PC-3 (cell line): Measurements from ENCODE around the gene CCDC91. TPM values are rescaled to one million over a fixed set of nuclear protein-coding genes. Genes with fewer than 3 reads are reported as not detected.

ENCODE experiments used
- ATAC-seq: fragments of 200-7000 bp; cut with Tn5 transposase; 2 replicates; pipeline ENCODE4 v1.9.1; 2020; ENCODE audit warnings: mild to moderate bottlenecking, moderate library complexity
- BruUV-seq: library from RNA; stranded (reverse); fragments of 400-500 nt; replicated peaks from 2 replicates; lab custom pipeline; 2021; lab: Mats Ljungman, UMichigan
- CTCF ChIA-PET: fragments of 300-600 bp; sonication (Branson Sonifier 250); formaldehyde crosslinking; loops from one replicate; lab custom pipeline; 2022; ENCODE audit warnings: antibody characterized with exemption; lab: Charles Lee
- POLR2A ChIA-PET: fragments of 300-600 bp; sonication (Branson Sonifier 250); formaldehyde crosslinking; loops from one replicate; lab custom pipeline; 2022; ENCODE audit warnings: antibody characterized with exemption; ENCODE audit not compliant: unreplicated experiment; lab: Charles Lee
- DNase-seq: peaks from one replicate; pipeline ENCODE4 v3.0.0-alpha.2; 2015
- H2AFZ ChIP-seq: fragments of 300-600 bp; sonication (generic); 2 replicates; pipeline ENCODE4 v1.6.0; 2016; ENCODE audit warnings: antibody characterized with exemption, low read length
- H3F3A ChIP-seq: fragments of 300-600 bp; sonication (generic); one replicate; pipeline ENCODE4 v1.6.0; 2017; ENCODE audit warnings: antibody characterized with exemption, low read length, control low read depth, mild to moderate bottlenecking; ENCODE audit not compliant: unreplicated experiment
- H3K27ac ChIP-seq: fragments of 300-600 bp; sonication (generic); 2 replicates; pipeline ENCODE4 v1.5.1; 2016; ENCODE audit warnings: mild to moderate bottlenecking, low read length
- H3K27me3 ChIP-seq: fragments of 300-600 bp; sonication (generic); 2 replicates; pipeline ENCODE4 v1.6.1; 2016; ENCODE audit warnings: low read length, mixed read lengths
- H3K36me3 ChIP-seq: fragments of 300-600 bp; sonication (generic); 2 replicates; pipeline ENCODE4 v1.6.1; 2016; ENCODE audit warnings: low read depth, mixed run types, low read length, mixed read lengths
- H3K4me1 ChIP-seq: fragments of 300-600 bp; sonication (generic); 2 replicates; pipeline ENCODE4 v1.5.1; 2016; ENCODE audit warnings: low read length; ENCODE audit not compliant: insufficient read depth
- H3K4me2 ChIP-seq: fragments of 300-600 bp; sonication (generic); 2 replicates; pipeline ENCODE4 v1.6.0; 2016; ENCODE audit warnings: low read length
- H3K4me3 ChIP-seq: fragments of 300-600 bp; sonication (generic); 2 replicates; pipeline ENCODE4 v1.5.1; 2016; ENCODE audit warnings: mild to moderate bottlenecking, low read length, mixed read lengths
- H3K79me2 ChIP-seq: fragments of 300-600 bp; sonication (generic); 2 replicates; pipeline ENCODE4 v1.6.1; 2017; ENCODE audit warnings: low read length, mixed read lengths
- H3K9ac ChIP-seq: fragments of 300-600 bp; sonication (generic); 2 replicates; pipeline ENCODE4 v1.6.0; 2016; ENCODE audit warnings: mild to moderate bottlenecking, low read length
- H3K9me2 ChIP-seq: fragments of 300-600 bp; sonication (generic); replicated peaks from 2 replicates; pipeline ENCODE4 v1.6.1; 2016; ENCODE audit warnings: mixed run types, low read length, mixed read lengths
- H3K9me3 ChIP-seq: fragments of 300-600 bp; sonication (generic); 2 replicates; pipeline ENCODE4 v1.6.1; 2016; ENCODE audit warnings: low read length, mixed read lengths
- H4K20me1 ChIP-seq: fragments of 300-600 bp; sonication (generic); 2 replicates; pipeline ENCODE4 v1.6.1; 2016; ENCODE audit warnings: low read length, mixed read lengths
- CTCF ChIP-seq: fragments of 300-600 bp; sonication (generic); conservative IDR thresholded peaks from 2 replicates; pipeline ENCODE4 v1.5.1; 2017; ENCODE audit warnings: antibody characterized with exemption, low read depth, mild to moderate bottlenecking, low read length
- EZH2 ChIP-seq: fragments of 300-600 bp; sonication (generic); IDR thresholded peaks from one replicate; pipeline ENCODE4 v1.6.1; 2017; ENCODE audit warnings: antibody characterized with exemption, mild to moderate bottlenecking, low read length; ENCODE audit not compliant: unreplicated experiment
- EZH2phosphoT487 ChIP-seq: fragments of 300-600 bp; sonication (generic); IDR thresholded peaks from 2 replicates; pipeline ENCODE4 v1.6.1; 2018; ENCODE audit warnings: mild to moderate bottlenecking, antibody characterized with exemption, low read length, borderline replicate concordance
- intact Hi-C: fragments of 100-400 bp; cut with micrococcal nuclease; formaldehyde crosslinking; loops from 2 replicates; pipeline ENCODE4 v1.9.0; 2023
- total RNA-seq: library from RNA; depleted of rRNA; stranded (reverse); fragments of >200 nt; gene quantifications from 2 replicates; pipeline ENCODE4 v1.2.3, GENCODE V29; 2014

The CCDC91 gene
- total RNA-seq, 1 experiment from 2014 or later: 15.7 TPM

- Histone ChIP-seq H3K4me1 (peaks cover 10% of the 10 kb centered on the region), H3K36me3 (no peaks in the 10 kb centered on the region), H3K27ac (no peak overlapping the region), H3K9ac (no peak overlapping the region), H3K4me2 (no peak overlapping the region), H3F3A (no peaks in the 10 kb centered on the region), H2AFZ (no peak overlapping the region), H3K9me2 (no peaks in the 10 kb centered on the region), H3K27me3 (no peaks in the 10 kb centered on the region), H4K20me1 (no peaks in the 10 kb centered on the region), H3K9me3 (no peaks in the 10 kb centered on the region), H3K4me3 (no peak overlapping the region), H3K79me2 (no peaks in the 10 kb centered on the region)
- BruUV-seq: no TSS peak
- ATAC-seq (no peak), DNase-seq (no peak)
- no peak for TF ChIP-seq EZH2
- no peak for TF ChIP-seq CTCF
- TF ChIP-seq EZH2phosphoT487: no peak
- CTCF ChIA-PET: no interaction called here
- POLR2A ChIA-PET: no interaction called here
- intact Hi-C loops: no loop called here
These were observed 140.9 kb downstream of the CCDC91 start for GRCh38 chr12:28331130-28331529.

GRCh38 chr12:28340261-28341045, 150.2 kb downstream of the CCDC91 start:
- Histone ChIP-seq H3K4me3 (no peak overlapping the region), H3F3A (no peaks in the 10 kb centered on the region), H3K27me3 (no peaks in the 10 kb centered on the region), H3K9me2 (no peaks in the 10 kb centered on the region), H3K9me3 (no peaks in the 10 kb centered on the region), H3K36me3 (no peaks in the 10 kb centered on the region), H3K27ac (no peak overlapping the region), H3K9ac (no peak overlapping the region), H3K4me2 (no peak overlapping the region), H2AFZ (no peak overlapping the region), H3K79me2 (no peaks in the 10 kb centered on the region), H3K4me1 (no peaks in the 10 kb centered on the region), H4K20me1 (no peaks in the 10 kb centered on the region)
- intact Hi-C loops: no loop called here
- no peak for ATAC-seq
- DNase-seq: no peak
- no peak for TF ChIP-seq EZH2
- ChIA-PET CTCF (no interaction called here), POLR2A (no interaction called here)
- BruUV-seq: no TSS peak

GRCh38 chr12:28343713-28344112, 153.5 kb downstream of the CCDC91 start:
- BruUV-seq: no TSS peak
- H3K27me3 ChIP-seq: no peaks in the 10 kb centered on the region
- ChIA-PET POLR2A (no interaction called here), CTCF (no interaction called here)
- no peak overlapping the region for H3K4me3 ChIP-seq
- no peaks in the 10 kb centered on the region for H3F3A ChIP-seq
- H3K9me3 ChIP-seq: no peaks in the 10 kb centered on the region
- H3K4me1 ChIP-seq: no peaks in the 10 kb centered on the region
- DNase-seq (no peak), ATAC-seq (no peak)
- no peak overlapping the region for H3K4me2 ChIP-seq
- TF ChIP-seq EZH2: no peak
- no peak for TF ChIP-seq CTCF
- no peak for TF ChIP-seq EZH2phosphoT487
- intact Hi-C loops: no loop called here
- no peak overlapping the region for H3K27ac ChIP-seq
- no peaks in the 10 kb centered on the region for H3K36me3 ChIP-seq
- no peaks in the 10 kb centered on the region for H4K20me1 ChIP-seq
- H3K9me2 ChIP-seq: no peaks in the 10 kb centered on the region
- no peak overlapping the region for H2AFZ ChIP-seq
- H3K9ac ChIP-seq: no peak overlapping the region
- no peaks in the 10 kb centered on the region for H3K79me2 ChIP-seq
